GM21381 (cell line): ENCODE measurements around the gene AIM2.

Experiments
- ATAC-seq: cut with Tn5 transposase; IDR thresholded peaks from one replicate; pipeline ENCODE4 v1.9.1; 2021; ENCODE audit warnings: mild to moderate bottlenecking, moderate library complexity; ENCODE audit not compliant: unreplicated experiment

AIM2 gene

DNA sequence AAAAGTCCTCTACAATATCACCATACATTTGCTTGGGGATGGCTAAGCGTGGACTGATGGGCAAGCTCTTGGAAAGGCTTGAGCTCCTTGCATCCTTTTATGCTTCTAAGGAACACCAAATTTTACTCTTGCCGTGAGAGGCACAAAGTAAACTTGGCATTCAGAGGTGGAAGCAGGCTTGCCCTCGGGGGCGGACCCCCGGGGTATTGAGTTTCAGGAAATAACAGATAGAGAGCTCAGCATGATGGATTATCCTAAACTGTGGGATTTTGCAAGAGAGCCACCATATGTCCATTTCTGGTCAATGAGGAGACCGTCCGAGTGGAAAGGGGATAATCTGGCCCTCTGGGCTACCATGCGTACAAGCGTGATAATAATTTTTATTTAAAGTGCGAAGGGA lies 52.8 kb downstream of the AIM2 start:
- ATAC-seq = no peak

- peak; percentile 90 for ATAC-seq
Observed at GRCh38 chr1:159015440-159015909, 61.1 kb downstream of the AIM2 start.

DNA sequence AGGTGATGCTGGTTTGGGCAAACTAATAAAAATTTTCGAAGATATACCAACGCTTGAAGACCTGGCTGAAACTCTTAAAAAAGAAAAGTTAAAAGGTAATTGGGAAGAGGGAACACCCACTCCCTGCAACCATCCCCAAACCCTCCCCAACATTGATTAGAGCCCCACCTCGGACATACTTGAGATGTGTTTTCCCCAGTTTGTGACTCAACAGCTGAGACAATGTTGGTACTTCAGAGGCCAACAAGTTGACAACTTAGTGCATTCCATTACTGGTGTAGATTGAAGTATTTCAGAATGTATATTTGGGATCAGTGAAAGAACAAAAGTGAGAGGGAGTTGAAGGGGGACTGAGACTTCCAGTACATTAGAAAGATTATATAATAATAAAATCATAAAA lies 61.7 kb downstream of the AIM2 start:
- no peak for ATAC-seq

GRCh38 chr1:159014003-159014571 lies 62.5 kb downstream of the AIM2 start:
- ATAC-seq = no peak

- peak; percentile 31 for ATAC-seq
Observed at GRCh38 chr1:159012495-159012894, 64.1 kb downstream of the AIM2 start.
